Breast epithelium (tissue), 3 donors: ENCODE results near the gene FLT4.
A peak's percentile ranks its signal among the peaks of the same experiment; 100 is the strongest.

Experiments used
- CTCF ChIP-seq, 3 donors: fragments of 450-650 bp; IDR thresholded peaks; one replicate each; pipeline ENCODE4 v1.5.1; 2016 to 2017; ENCODE audit warnings: antibody characterized with exemption in 3 of 3, mild to moderate bottlenecking in 3 of 3, moderate library complexity in 3 of 3
- POLR2A ChIP-seq: fragments of 450-650 bp; IDR thresholded peaks from one replicate; pipeline ENCODE4 v1.6.1; 2016; ENCODE audit warnings: antibody characterized with exemption, mild to moderate bottlenecking, moderate library complexity
- POLR2AphosphoS5 ChIP-seq, 3 donors: sonication (generic); formaldehyde crosslinking; IDR thresholded peaks; one replicate each; pipeline ENCODE4 v1.6.1; 2017; ENCODE audit warnings: antibody characterized with exemption in 3 of 3

- TF ChIP-seq CTCF (IDR thresholded peaks at IDR 0.05), result peak; percentile 36 to 53 (median 50)
- no peak for TF ChIP-seq POLR2A
- TF ChIP-seq POLR2AphosphoS5 (IDR thresholded peaks at IDR 0.05), result no peak
Observed at GRCh38 chr5:180670586-180671359, 21.4 kb upstream of the FLT4 start.
